ENCODE measurements around the gene LRRC4C. TPM values are rescaled to one million over a fixed set of nuclear protein-coding genes. Genes with fewer than 3 reads are reported as not detected.

LRRC4C gene
- total and polyA plus RNA-seq, 2 donors (not counting 1 experiment from before 2014, with no cell fraction given), result under 0.01 to 0.02 TPM

DNA sequence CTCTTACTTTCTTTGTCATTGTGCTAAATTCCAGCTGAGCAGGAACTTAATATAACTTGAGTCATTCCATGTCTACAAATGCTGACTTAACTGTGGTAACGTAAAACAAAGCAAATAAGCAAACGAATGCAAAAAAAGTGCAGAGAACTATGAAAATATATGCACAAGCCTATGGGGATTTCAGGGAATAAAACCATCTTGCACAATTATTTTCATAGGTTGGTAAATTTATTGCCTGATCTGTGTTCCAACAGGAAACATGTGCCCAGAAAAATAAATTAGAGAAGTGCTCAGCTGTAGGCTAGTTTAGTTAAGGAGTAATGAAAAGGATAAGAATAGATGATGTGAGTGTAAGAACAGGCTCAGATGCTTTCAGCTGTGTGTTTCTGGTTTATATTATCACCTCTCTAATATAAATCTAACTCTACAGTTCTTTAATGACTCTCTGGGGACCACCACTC lies 1169.3 kb downstream of the LRRC4C start:
- H2AFZ ChIP-seq (ENCODE audit: low read length), result no peak overlapping the region
- DNase-seq (ENCODE audit: low read depth in 2 of 2), result peak; percentile 63 to 81

DNA sequence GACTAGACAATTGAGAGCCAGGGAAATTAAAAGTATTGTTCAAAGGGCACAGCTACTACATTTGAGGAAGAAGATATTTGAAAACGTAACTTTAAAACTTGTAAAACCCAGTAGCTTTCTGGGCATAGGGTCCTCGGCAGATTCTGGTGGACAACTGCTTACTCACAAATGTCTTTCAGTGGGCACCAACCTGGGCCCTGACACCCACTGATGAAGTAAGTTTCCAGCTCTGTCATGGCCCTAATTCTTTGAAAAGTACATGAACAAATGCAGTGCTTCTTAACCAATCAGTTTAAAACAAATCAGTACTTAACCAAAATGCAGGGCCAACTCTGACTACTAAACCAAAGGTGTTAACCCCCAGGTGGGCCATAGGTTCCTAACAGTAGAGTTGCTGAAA lies 1170.1 kb downstream of the LRRC4C start:
- Histone ChIP-seq H3K9me3 (ENCODE audit: control insufficient read depth, insufficient read depth, low read depth, low read length) (no peaks in the 10 kb centered on the region), H3K27me3 (ENCODE audit: control insufficient read depth, insufficient read depth, low read length) (no peaks in the 10 kb centered on the region), H3K79me2 (ENCODE audit: control insufficient read depth, insufficient read depth, low read length) (no peaks in the 10 kb centered on the region), H3K9ac (ENCODE audit: insufficient read depth, low read length) (no peak overlapping the region), H3K4me1 (ENCODE audit: control insufficient read depth, extremely low read depth, insufficient read depth, low read length) (no peaks in the 10 kb centered on the region), H2AFZ (ENCODE audit: low read length) (no peak overlapping the region), H3K27ac (ENCODE audit: insufficient read depth, low read length) (no peak overlapping the region), H3K36me3 (ENCODE audit: control insufficient read depth, insufficient read depth, low read length) (no peaks in the 10 kb centered on the region), H4K20me1 (ENCODE audit: control insufficient read depth, extremely low read depth, insufficient read depth, low read length) (no peaks in the 10 kb centered on the region), H3K4me3 (replicated peaks in 1 of 4; ENCODE audit: control extremely low read depth in 1 of 4, insufficient read depth in 1 of 4, low read depth in 3 of 4, low read length in 4 of 4) (no peak overlapping the region), H3K4me2 (ENCODE audit: extremely low read depth, insufficient read depth, low read length) (no peak overlapping the region)
- DNase-seq (ENCODE audit: low read depth in 2 of 2), result no peak
- TF ChIP-seq EZH2 (IDR thresholded peaks at IDR 0.05; ENCODE audit: low read length, missing control alignments), result no peak
- TF ChIP-seq, protein P1, sequence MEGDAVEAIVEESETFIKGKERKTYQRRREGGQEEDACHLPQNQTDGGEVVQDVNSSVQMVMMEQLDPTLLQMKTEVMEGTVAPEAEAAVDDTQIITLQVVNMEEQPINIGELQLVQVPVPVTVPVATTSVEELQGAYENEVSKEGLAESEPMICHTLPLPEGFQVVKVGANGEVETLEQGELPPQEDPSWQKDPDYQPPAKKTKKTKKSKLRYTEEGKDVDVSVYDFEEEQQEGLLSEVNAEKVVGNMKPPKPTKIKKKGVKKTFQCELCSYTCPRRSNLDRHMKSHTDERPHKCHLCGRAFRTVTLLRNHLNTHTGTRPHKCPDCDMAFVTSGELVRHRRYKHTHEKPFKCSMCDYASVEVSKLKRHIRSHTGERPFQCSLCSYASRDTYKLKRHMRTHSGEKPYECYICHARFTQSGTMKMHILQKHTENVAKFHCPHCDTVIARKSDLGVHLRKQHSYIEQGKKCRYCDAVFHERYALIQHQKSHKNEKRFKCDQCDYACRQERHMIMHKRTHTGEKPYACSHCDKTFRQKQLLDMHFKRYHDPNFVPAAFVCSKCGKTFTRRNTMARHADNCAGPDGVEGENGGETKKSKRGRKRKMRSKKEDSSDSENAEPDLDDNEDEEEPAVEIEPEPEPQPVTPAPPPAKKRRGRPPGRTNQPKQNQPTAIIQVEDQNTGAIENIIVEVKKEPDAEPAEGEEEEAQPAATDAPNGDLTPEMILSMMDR (conservative IDR thresholded peaks at IDR 0.05 in 1 of 2, IDR thresholded peaks at IDR 0.05 in 1 of 2; ENCODE audit: low read depth in 1 of 2, low read length in 2 of 2), result no peak

More for the DNA sequence above, 1169.3 kb downstream of the LRRC4C start:
- H3K9me3 ChIP-seq (ENCODE audit: control insufficient read depth, insufficient read depth, low read depth, low read length), result no peaks in the 10 kb centered on the region
- H3K4me3 ChIP-seq (replicated peaks in 1 of 4; ENCODE audit: control extremely low read depth in 1 of 4, insufficient read depth in 1 of 4, low read depth in 3 of 4, low read length in 4 of 4), result no peak overlapping the region
- no peaks in the 10 kb centered on the region for H3K36me3 ChIP-seq (ENCODE audit: control insufficient read depth, insufficient read depth, low read length)
- no peak overlapping the region for H3K27ac ChIP-seq (ENCODE audit: insufficient read depth, low read length)
- no peak overlapping the region for H3K4me2 ChIP-seq (ENCODE audit: extremely low read depth, insufficient read depth, low read length)
- H4K20me1 ChIP-seq (ENCODE audit: control insufficient read depth, extremely low read depth, insufficient read depth, low read length), result no peaks in the 10 kb centered on the region
- H3K4me1 ChIP-seq (ENCODE audit: control insufficient read depth, extremely low read depth, insufficient read depth, low read length), result no peaks in the 10 kb centered on the region
- H3K27me3 ChIP-seq (ENCODE audit: control insufficient read depth, insufficient read depth, low read length), result no peaks in the 10 kb centered on the region
- no peaks in the 10 kb centered on the region for H3K79me2 ChIP-seq (ENCODE audit: control insufficient read depth, insufficient read depth, low read length)
- H3K9ac ChIP-seq (ENCODE audit: insufficient read depth, low read length), result no peak overlapping the region
- no peak for TF ChIP-seq EZH2 (IDR thresholded peaks at IDR 0.05; ENCODE audit: low read length, missing control alignments)
- TF ChIP-seq, protein P1 (conservative IDR thresholded peaks at IDR 0.05 in 1 of 2, IDR thresholded peaks at IDR 0.05 in 1 of 2; ENCODE audit: low read depth in 1 of 2, low read length in 2 of 2), result no peak

DNA sequence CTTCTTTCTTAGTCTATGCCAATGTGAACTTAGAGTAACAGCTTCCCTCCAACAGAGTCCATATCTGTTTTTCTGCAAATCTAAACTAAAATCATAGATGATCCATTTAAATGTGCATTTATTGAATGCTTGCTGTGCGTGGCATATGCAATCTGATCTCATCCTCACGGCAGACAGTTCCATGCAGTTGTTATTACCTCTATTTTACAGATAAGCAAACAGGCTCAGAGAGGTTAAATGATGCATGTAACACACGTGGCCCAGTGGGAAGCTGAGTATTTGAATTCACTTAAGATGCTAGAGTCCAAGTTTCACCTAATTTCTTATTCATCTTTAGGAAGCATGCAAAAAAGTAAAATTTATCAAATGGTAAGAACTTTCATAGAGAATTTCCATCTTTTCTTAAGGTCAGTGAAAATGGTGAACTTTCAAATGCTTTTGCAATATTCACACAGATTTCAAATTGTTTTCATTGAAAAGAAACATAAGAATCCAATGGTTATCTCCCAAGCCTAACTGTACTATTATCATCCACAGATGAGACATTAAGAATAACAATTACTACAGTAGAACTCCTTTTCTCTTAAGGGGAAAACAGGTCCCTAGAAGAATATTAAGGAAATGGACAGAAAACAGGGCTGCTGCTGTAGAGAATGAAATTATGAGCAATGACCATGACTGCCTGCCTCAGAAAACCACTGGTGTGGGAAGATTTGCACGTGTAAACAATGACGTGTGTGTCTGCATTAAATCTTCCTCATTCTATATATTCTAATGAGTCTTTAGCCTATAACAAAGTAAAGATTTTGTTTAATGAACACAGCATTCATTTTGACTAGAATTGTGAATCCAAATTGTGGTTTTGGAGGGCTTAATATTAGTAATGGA lies 1171.3 kb downstream of the LRRC4C start:
- H3K36me3 ChIP-seq (ENCODE audit: control insufficient read depth, insufficient read depth, low read length), result no peaks in the 10 kb centered on the region
- no peak overlapping the region for H3K4me3 ChIP-seq (replicated peaks in 1 of 4; ENCODE audit: control extremely low read depth in 1 of 4, insufficient read depth in 1 of 4, low read depth in 3 of 4, low read length in 4 of 4)
- peak in 1 of 2 donors; percentile 42 for DNase-seq (ENCODE audit: low read depth in 2 of 2)
- no peak overlapping the region for H3K4me2 ChIP-seq (ENCODE audit: extremely low read depth, insufficient read depth, low read length)
- TF ChIP-seq, protein P1 (conservative IDR thresholded peaks at IDR 0.05 in 1 of 2, IDR thresholded peaks at IDR 0.05 in 1 of 2; ENCODE audit: low read depth in 1 of 2, low read length in 2 of 2), result no peak
- no peak for TF ChIP-seq EZH2 (IDR thresholded peaks at IDR 0.05; ENCODE audit: low read length, missing control alignments)
- no peak overlapping the region for H3K9ac ChIP-seq (ENCODE audit: insufficient read depth, low read length)
- H3K9me3 ChIP-seq (ENCODE audit: control insufficient read depth, insufficient read depth, low read depth, low read length), result no peaks in the 10 kb centered on the region
- H2AFZ ChIP-seq (ENCODE audit: low read length), result no peak overlapping the region
- no peaks in the 10 kb centered on the region for H4K20me1 ChIP-seq (ENCODE audit: control insufficient read depth, extremely low read depth, insufficient read depth, low read length)
- no peaks in the 10 kb centered on the region for H3K4me1 ChIP-seq (ENCODE audit: control insufficient read depth, extremely low read depth, insufficient read depth, low read length)
- no peaks in the 10 kb centered on the region for H3K27me3 ChIP-seq (ENCODE audit: control insufficient read depth, insufficient read depth, low read length)
- H3K79me2 ChIP-seq (ENCODE audit: control insufficient read depth, insufficient read depth, low read length), result no peaks in the 10 kb centered on the region
- no peak overlapping the region for H3K27ac ChIP-seq (ENCODE audit: insufficient read depth, low read length)

Measured in fibroblast of lung (primary cell).